ENCODE results near the gene PFKFB3. TPM values are rescaled to one million over a fixed set of nuclear protein-coding genes. Genes with fewer than 3 reads are reported as not detected.

PFKFB3 gene
- total RNA-seq, 1 donor from 2014 or later = 28.1 TPM

Other genes starting within 250 kb of the PFKFB3 start
- 11.6 TPM for gene IL15RA, start 225.4 kb upstream of the PFKFB3 start, total RNA-seq
- 3.8 TPM for gene IL2RA, start 140.6 kb upstream of the PFKFB3 start, total RNA-seq
- gene RBM17, start 113.9 kb upstream of the PFKFB3 start, total RNA-seq = 65.7 TPM

Data from Right ventricle myocardium inferior (tissue), 1 donor.